ENCODE results near the gene LAIR2. TPM values are rescaled to one million over a fixed set of nuclear protein-coding genes. Genes with fewer than 3 reads are reported as not detected.

LAIR2 gene
- total RNA-seq, 1 donor from 2014 or later = not detected

DNA sequence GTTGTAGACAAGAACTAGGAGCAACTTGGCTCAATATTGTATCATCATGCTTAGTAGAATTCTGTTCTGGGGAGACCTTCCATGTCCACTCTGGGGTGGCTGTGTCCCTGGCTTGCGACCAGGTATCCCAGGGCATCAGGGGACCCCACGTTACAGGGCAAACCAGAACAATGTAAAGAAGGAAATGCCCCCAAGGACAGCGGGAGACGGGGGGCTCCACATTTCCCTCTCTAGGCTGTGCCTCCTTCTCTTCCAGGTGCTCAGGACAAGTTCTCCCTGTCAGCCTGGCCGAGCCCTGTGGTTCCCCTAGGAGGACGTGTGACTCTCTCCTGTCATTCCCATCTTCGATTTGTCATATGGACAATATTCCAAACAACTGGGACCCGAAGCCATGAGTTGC is 30.8 kb downstream of the LAIR2 start:
- no peaks in the 10 kb centered on the region for H3K27me3 ChIP-seq
- peaks cover 6% of the 10 kb centered on the region for H3K27me3 Mint-ChIP-seq (ENCODE audit: insufficient read depth, low read depth)
- no peaks in the 10 kb centered on the region for H3K36me3 Mint-ChIP-seq
- H3K27ac ChIP-seq = no peak overlapping the region
- no peak overlapping the region for H3K27ac Mint-ChIP-seq
- H3K4me1 ChIP-seq = no peaks in the 10 kb centered on the region
- no peaks in the 10 kb centered on the region for H3K4me1 Mint-ChIP-seq
- H3F3A ChIP-seq (ENCODE audit: low read depth) = no peaks in the 10 kb centered on the region
- H3K4me2 ChIP-seq = no peak overlapping the region
- H3K9me3 Mint-ChIP-seq = peaks cover 6% of the 10 kb centered on the region
- H3K4me3 ChIP-seq = no peak overlapping the region
- no peak overlapping the region for H2AFZ ChIP-seq (replicated peaks)
- H3K9me3 ChIP-seq (ENCODE audit: low read depth) = peaks cover 10% of the 10 kb centered on the region
- H3K4me3 Mint-ChIP-seq = no peak overlapping the region
- no peaks in the 10 kb centered on the region for H3K79me2 ChIP-seq (ENCODE audit: low read depth)
- no peaks in the 10 kb centered on the region for H3K36me3 ChIP-seq
- H4K20me1 ChIP-seq (ENCODE audit: low read depth) = no peaks in the 10 kb centered on the region
- H3K9ac ChIP-seq = no peak overlapping the region
- DNase-seq (ENCODE audit: low spot score) = no peak
- TF ChIP-seq, protein P1, sequence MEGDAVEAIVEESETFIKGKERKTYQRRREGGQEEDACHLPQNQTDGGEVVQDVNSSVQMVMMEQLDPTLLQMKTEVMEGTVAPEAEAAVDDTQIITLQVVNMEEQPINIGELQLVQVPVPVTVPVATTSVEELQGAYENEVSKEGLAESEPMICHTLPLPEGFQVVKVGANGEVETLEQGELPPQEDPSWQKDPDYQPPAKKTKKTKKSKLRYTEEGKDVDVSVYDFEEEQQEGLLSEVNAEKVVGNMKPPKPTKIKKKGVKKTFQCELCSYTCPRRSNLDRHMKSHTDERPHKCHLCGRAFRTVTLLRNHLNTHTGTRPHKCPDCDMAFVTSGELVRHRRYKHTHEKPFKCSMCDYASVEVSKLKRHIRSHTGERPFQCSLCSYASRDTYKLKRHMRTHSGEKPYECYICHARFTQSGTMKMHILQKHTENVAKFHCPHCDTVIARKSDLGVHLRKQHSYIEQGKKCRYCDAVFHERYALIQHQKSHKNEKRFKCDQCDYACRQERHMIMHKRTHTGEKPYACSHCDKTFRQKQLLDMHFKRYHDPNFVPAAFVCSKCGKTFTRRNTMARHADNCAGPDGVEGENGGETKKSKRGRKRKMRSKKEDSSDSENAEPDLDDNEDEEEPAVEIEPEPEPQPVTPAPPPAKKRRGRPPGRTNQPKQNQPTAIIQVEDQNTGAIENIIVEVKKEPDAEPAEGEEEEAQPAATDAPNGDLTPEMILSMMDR (IDR thresholded peaks at IDR 0.05) = no peak
- TF ChIP-seq EZH2phosphoT487 (IDR thresholded peaks at IDR 0.05) (no peak), EZH2 (IDR thresholded peaks at IDR 0.05) (no peak)

DNA sequence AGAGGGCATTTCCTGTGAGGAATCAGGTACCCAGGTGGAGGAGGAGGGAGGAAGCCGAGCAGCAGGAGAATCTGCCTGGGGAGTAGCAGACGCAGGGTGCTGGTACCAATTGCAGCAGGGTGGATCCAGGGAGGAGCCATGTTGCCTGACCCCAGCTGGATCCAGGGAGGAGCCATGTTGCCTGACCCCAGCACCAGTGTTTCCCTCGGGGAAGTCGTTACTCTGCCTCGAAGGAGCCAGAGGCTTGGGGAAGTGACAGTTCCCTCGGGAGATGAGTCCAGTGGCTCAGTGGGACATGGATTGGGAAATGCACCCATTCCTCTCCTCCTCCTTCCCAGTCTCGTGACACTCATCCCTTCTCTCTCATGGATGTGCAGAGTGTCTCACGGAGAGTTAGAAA is 31.5 kb downstream of the LAIR2 start:
- peaks cover 10% of the 10 kb centered on the region for H3K9me3 Mint-ChIP-seq
- peaks cover 6% of the 10 kb centered on the region for H3K9me3 ChIP-seq (ENCODE audit: low read depth)

DNA sequence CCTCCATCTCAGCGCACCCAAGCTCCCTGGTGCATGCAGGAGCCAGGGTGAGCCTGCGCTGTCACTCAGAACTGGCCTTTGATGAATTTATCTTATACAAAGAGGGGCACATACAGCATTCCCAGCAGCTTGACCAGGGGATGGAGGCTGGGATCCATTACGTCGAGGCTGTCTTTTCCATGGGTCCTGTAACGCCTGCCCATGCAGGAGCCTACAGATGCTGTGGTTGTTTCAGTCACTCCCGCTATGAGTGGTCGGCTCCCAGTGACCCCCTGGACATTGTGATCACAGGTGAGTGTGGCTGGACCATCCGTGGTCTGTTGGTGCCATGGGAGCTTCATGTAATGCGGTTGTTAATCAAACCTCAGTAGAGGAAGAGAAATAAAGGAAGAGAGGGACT is 33.0 kb downstream of the LAIR2 start:
- Histone ChIP-seq H2AFZ (replicated peaks) (no peak overlapping the region), H3K4me1 (no peaks in the 10 kb centered on the region), H3K4me2 (no peak overlapping the region), H3K9me3 (ENCODE audit: low read depth) (no peaks in the 10 kb centered on the region), H4K20me1 (ENCODE audit: low read depth) (no peaks in the 10 kb centered on the region), H3K9ac (no peak overlapping the region), H3K4me3 (no peak overlapping the region), H3F3A (ENCODE audit: low read depth) (no peaks in the 10 kb centered on the region), H3K27ac (no peak overlapping the region), H3K79me2 (ENCODE audit: low read depth) (no peaks in the 10 kb centered on the region), H3K36me3 (no peaks in the 10 kb centered on the region), H3K27me3 (no peaks in the 10 kb centered on the region)
- Mint-ChIP-seq H3K27ac (no peak overlapping the region), H3K9me3 (peaks cover 14% of the 10 kb centered on the region), H3K27me3 (ENCODE audit: insufficient read depth, low read depth) (peaks cover 10% of the 10 kb centered on the region), H3K4me3 (no peak overlapping the region), H3K36me3 (no peaks in the 10 kb centered on the region), H3K4me1 (no peaks in the 10 kb centered on the region)
- no peak for TF ChIP-seq EZH2phosphoT487 (IDR thresholded peaks at IDR 0.05)
- TF ChIP-seq, protein P1 (IDR thresholded peaks at IDR 0.05) = no peak
- no peak for TF ChIP-seq EZH2 (IDR thresholded peaks at IDR 0.05)
- DNase-seq (ENCODE audit: low spot score) = no peak

More for the DNA sequence above, 31.5 kb downstream of the LAIR2 start:
- no peak overlapping the region for H2AFZ ChIP-seq (replicated peaks)
- Mint-ChIP-seq H3K36me3 (no peaks in the 10 kb centered on the region), H3K4me3 (no peak overlapping the region), H3K4me1 (no peaks in the 10 kb centered on the region), H3K27ac (no peak overlapping the region), H3K27me3 (ENCODE audit: insufficient read depth, low read depth) (peaks cover 10% of the 10 kb centered on the region)
- H3K27me3 ChIP-seq = no peaks in the 10 kb centered on the region
- H4K20me1 ChIP-seq (ENCODE audit: low read depth) = no peaks in the 10 kb centered on the region
- no peak overlapping the region for H3K27ac ChIP-seq
- H3K4me3 ChIP-seq = no peak overlapping the region
- TF ChIP-seq, protein P1 (IDR thresholded peaks at IDR 0.05) = no peak
- TF ChIP-seq EZH2phosphoT487 (IDR thresholded peaks at IDR 0.05) (no peak), EZH2 (IDR thresholded peaks at IDR 0.05) (no peak)
- no peaks in the 10 kb centered on the region for H3K4me1 ChIP-seq
- no peaks in the 10 kb centered on the region for H3K79me2 ChIP-seq (ENCODE audit: low read depth)
- no peak for DNase-seq (ENCODE audit: low spot score)
- H3F3A ChIP-seq (ENCODE audit: low read depth) = no peaks in the 10 kb centered on the region
- H3K4me2 ChIP-seq = no peak overlapping the region
- H3K36me3 ChIP-seq = no peaks in the 10 kb centered on the region
- no peak overlapping the region for H3K9ac ChIP-seq

Data from neural progenitor cell (in vitro differentiated cells).